ENCODE results near the gene GFY.

DNA sequence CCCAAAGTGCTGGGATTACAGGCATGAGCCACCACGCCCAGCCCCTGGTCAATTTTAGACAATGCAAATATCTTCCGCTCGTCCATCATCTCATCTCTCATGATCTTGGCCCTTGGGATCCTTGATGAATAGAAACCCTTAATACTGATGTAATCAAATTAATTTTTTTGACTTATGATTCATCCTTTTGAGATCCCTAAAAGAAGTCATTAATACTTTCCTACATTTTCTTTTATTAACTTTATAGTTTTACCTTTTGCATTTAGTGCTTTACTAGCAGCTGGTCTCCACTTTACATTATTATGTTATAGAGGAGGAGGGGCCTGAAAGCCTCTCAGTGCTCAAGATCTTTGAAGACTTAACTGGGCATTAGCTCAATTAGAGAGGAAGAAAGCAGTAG, 44.8 kb upstream of the GFY start:
- no peak for TF ChIP-seq EZH2 (IDR thresholded peaks at IDR 0.05; ENCODE audit: borderline replicate concordance, low read length)
- TF ChIP-seq, protein P1, sequence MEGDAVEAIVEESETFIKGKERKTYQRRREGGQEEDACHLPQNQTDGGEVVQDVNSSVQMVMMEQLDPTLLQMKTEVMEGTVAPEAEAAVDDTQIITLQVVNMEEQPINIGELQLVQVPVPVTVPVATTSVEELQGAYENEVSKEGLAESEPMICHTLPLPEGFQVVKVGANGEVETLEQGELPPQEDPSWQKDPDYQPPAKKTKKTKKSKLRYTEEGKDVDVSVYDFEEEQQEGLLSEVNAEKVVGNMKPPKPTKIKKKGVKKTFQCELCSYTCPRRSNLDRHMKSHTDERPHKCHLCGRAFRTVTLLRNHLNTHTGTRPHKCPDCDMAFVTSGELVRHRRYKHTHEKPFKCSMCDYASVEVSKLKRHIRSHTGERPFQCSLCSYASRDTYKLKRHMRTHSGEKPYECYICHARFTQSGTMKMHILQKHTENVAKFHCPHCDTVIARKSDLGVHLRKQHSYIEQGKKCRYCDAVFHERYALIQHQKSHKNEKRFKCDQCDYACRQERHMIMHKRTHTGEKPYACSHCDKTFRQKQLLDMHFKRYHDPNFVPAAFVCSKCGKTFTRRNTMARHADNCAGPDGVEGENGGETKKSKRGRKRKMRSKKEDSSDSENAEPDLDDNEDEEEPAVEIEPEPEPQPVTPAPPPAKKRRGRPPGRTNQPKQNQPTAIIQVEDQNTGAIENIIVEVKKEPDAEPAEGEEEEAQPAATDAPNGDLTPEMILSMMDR (IDR thresholded peaks at IDR 0.05; ENCODE audit: low read length): no peak
